H1 (cell line): Measurements from ENCODE around the gene KLF4. TPM values are rescaled to one million over a fixed set of nuclear protein-coding genes. Genes with fewer than 3 reads are reported as not detected.

Source experiments
- CTCF ChIA-PET: fragments of 300-600 bp; sonication (Branson Sonifier 250); formaldehyde crosslinking; loops from one replicate; lab custom pipeline; 2021; ENCODE audit not compliant: partially characterized antibody; lab: Charles Lee
- POLR2A ChIA-PET: fragments of 300-600 bp; sonication (Branson Sonifier 250); formaldehyde crosslinking; loops from one replicate; lab custom pipeline; 2021; ENCODE audit warnings: inconsistent platforms; ENCODE audit not compliant: partially characterized antibody; lab: Charles Lee
- DNase-seq, 2 experiments: peaks; one replicate each; pipeline versions ENCODE4 v3.0.0 to v3.0.0-alpha.2; 2010 to 2022; ENCODE audit warnings: low spot score in 2 of 2, low read depth in 1 of 2, mixed read lengths in 1 of 2
- FAIRE-seq: peaks from 2 replicates; lab custom pipeline; 2011; peaks lifted over from hg19 to GRCh38; lab: Jason Lieb, UNC
- H2AFZ ChIP-seq: 2 replicates; pipeline ENCODE4 v1.8.1; 2012; ENCODE audit warnings: low read length, inconsistent platforms
- H2AK5ac ChIP-seq: 2 replicates; pipeline ENCODE4 v1.6.1; 2013; ENCODE audit warnings: low read depth, low read length
- H2BK120ac ChIP-seq: replicated peaks from 2 replicates; pipeline ENCODE3; 2013; ENCODE audit warnings: low read depth, low read length, inconsistent platforms
- H2BK12ac ChIP-seq: 2 replicates; pipeline ENCODE4 v1.6.1; 2013; ENCODE audit warnings: low read depth, low read length
- H2BK15ac ChIP-seq: 2 replicates; pipeline ENCODE4 v1.6.1; 2013; ENCODE audit warnings: low read length
- H2BK20ac ChIP-seq: 2 replicates; pipeline ENCODE4 v1.6.1; 2013; ENCODE audit warnings: low read length
- H2BK5ac ChIP-seq: 2 replicates; pipeline ENCODE4 v1.6.1; 2013; ENCODE audit warnings: low read depth, low read length
- H3K14ac ChIP-seq: 2 replicates; pipeline ENCODE4 v1.6.1; 2013; ENCODE audit warnings: inconsistent platforms; ENCODE audit not compliant: insufficient read length
- H3K18ac ChIP-seq: 2 replicates; pipeline ENCODE4 v1.6.1; 2013; ENCODE audit warnings: low read length; ENCODE audit errors: extremely low read depth
- H3K23ac ChIP-seq: 2 replicates; pipeline ENCODE4 v1.6.1; 2013; ENCODE audit warnings: inconsistent platforms; ENCODE audit not compliant: insufficient read length
- H3K23me2 ChIP-seq: 2 replicates; pipeline ENCODE4 v1.6.1; 2013; ENCODE audit warnings: low read depth, low read length
- H3K27ac ChIP-seq: 2 replicates; pipeline ENCODE4 v1.6.1; 2011; ENCODE audit warnings: low read depth, low read length, inconsistent platforms
- H3K27me3 ChIP-seq, 4 experiments: replicated peaks in 1 of 4; 1 replicate in 1 of 4; 2 replicates in 3 of 4; pipeline versions ENCODE4 v1.6.1 to v1.8.1; 2011 to 2013; ENCODE audit warnings: low read length in 3 of 4, mild to moderate bottlenecking in 3 of 4, inconsistent platforms in 2 of 4, mixed read lengths in 2 of 4, moderate library complexity in 1 of 4; ENCODE audit not compliant: control insufficient read depth in 3 of 4, insufficient read depth in 3 of 4; ENCODE audit errors: extremely low read depth in 1 of 4
- H3K36me3 ChIP-seq, 4 experiments: 2 replicates each; pipeline versions ENCODE4 v1.6.1 to v1.8.1; 2011 to 2013; ENCODE audit warnings: mild to moderate bottlenecking in 4 of 4, low read length in 3 of 4, moderate library complexity in 2 of 4, control low read depth in 1 of 4, inconsistent platforms in 1 of 4; ENCODE audit not compliant: insufficient read depth in 4 of 4, control insufficient read depth in 2 of 4
- H3K4ac ChIP-seq: replicated peaks from 2 replicates; pipeline ENCODE3; 2013; ENCODE audit warnings: low read length, low read depth, mixed read lengths, inconsistent platforms; ENCODE audit not compliant: insufficient read length
- H3K4me1 ChIP-seq, 4 experiments: replicated peaks in 1 of 4; 1 replicate in 1 of 4; 2 replicates in 3 of 4; pipeline versions ENCODE4 v1.6.1 to v1.8.1; 2011 to 2013; ENCODE audit warnings: low read length in 3 of 4, inconsistent platforms in 2 of 4, mixed read lengths in 1 of 4; ENCODE audit not compliant: insufficient read depth in 4 of 4, control insufficient read depth in 3 of 4
- H3K4me2 ChIP-seq, 2 experiments: 2 replicates each; pipeline versions ENCODE4 v1.6.1 to v1.8.1; 2011 to 2013; ENCODE audit warnings: low read depth in 2 of 2, low read length in 2 of 2, control low read depth in 1 of 2, inconsistent platforms in 1 of 2, mild to moderate bottlenecking in 1 of 2; ENCODE audit not compliant: insufficient read depth in 1 of 2
- H3K4me3 ChIP-seq, 4 experiments: fragments of 200-600, 300-600 bp in 1 of 4; sonication (generic), shearing (Covaris generic), sonication (Bioruptor Twin) in 1 of 4; 2 replicates each; pipeline versions ENCODE4 v1.5.1 to v1.8.1; 2011 to 2016; ENCODE audit warnings: low read length in 4 of 4, low read depth in 3 of 4, control low read depth in 2 of 4, inconsistent platforms in 2 of 4, mild to moderate bottlenecking in 2 of 4, mixed read lengths in 1 of 4, moderate library complexity in 1 of 4; ENCODE audit not compliant: insufficient read depth in 2 of 4; ENCODE audit errors: extremely low read depth in 1 of 4
- H3K56ac ChIP-seq: replicated peaks from 2 replicates; pipeline ENCODE3; 2013; ENCODE audit warnings: low read depth, mild to moderate bottlenecking, mixed read lengths, low read length, inconsistent platforms; ENCODE audit not compliant: insufficient read length
- H3K79me1 ChIP-seq: 2 replicates; pipeline ENCODE4 v1.6.1; 2013; ENCODE audit warnings: low read depth, low read length, control low read depth
- H3K79me2 ChIP-seq, 2 experiments: 2 replicates each; pipeline versions ENCODE4 v1.6.1 to v1.8.1; 2012 to 2013; ENCODE audit warnings: low read length in 2 of 2, mild to moderate bottlenecking in 2 of 2, inconsistent platforms in 1 of 2; ENCODE audit not compliant: insufficient read depth in 2 of 2, control insufficient read depth in 1 of 2
- H3K9ac ChIP-seq, 4 experiments: replicated peaks in 1 of 4; 1 replicate in 1 of 4; 2 replicates in 3 of 4; pipeline versions ENCODE4 v1.6.1 to v1.8.1; 2011 to 2013; ENCODE audit warnings: low read depth in 3 of 4, low read length in 3 of 4, control low read depth in 2 of 4, mild to moderate bottlenecking in 2 of 4, moderate library complexity in 2 of 4, inconsistent platforms in 1 of 4; ENCODE audit errors: extremely low read depth in 1 of 4
- H3K9me3 ChIP-seq, 2 experiments: 2 replicates each; pipeline versions ENCODE4 v1.6.1 to v1.8.1; 2012 to 2013; ENCODE audit warnings: mild to moderate bottlenecking in 2 of 2, moderate library complexity in 2 of 2, control low read depth in 1 of 2, inconsistent platforms in 1 of 2, low read depth in 1 of 2, low read length in 1 of 2, mixed read lengths in 1 of 2; ENCODE audit not compliant: insufficient read depth in 2 of 2
- H4K20me1 ChIP-seq, 2 experiments: replicated peaks in 1 of 2; 2 replicates each; pipeline versions ENCODE3 to v1.8.1; 2011 to 2013; ENCODE audit warnings: inconsistent platforms in 2 of 2, low read length in 2 of 2, mild to moderate bottlenecking in 1 of 2; ENCODE audit not compliant: insufficient read depth in 2 of 2, control insufficient read depth in 1 of 2
- H4K5ac ChIP-seq: 2 replicates; pipeline ENCODE4 v1.6.1; 2013; ENCODE audit warnings: low read length, low read depth, mixed read lengths, inconsistent platforms; ENCODE audit not compliant: insufficient read length
- H4K8ac ChIP-seq: 2 replicates; pipeline ENCODE4 v1.8.0; 2013; ENCODE audit warnings: mild to moderate bottlenecking, moderate library complexity, low read length, inconsistent platforms; ENCODE audit not compliant: insufficient read depth; ENCODE audit errors: extremely low read depth
- H4K91ac ChIP-seq: replicated peaks from 2 replicates; pipeline ENCODE3; 2013; ENCODE audit warnings: low read length, mixed read lengths, inconsistent platforms; ENCODE audit not compliant: insufficient read length
- WGBS, 2 experiments: shearing (Covaris generic) in 1 of 2; methylation state at CpG; one replicate each; pipeline versions ENCODE4 v1.1.6 to v1.1.7; 2013 to 2015; ENCODE audit warnings: low lambda C conversion rate in 2 of 2, mixed read lengths in 2 of 2, inconsistent platforms in 1 of 2, low coverage in 1 of 2, missing lambda C conversion rate in 1 of 2; ENCODE audit not compliant: insufficient replicate concordance in 2 of 2, insufficient coverage in 1 of 2, insufficient read length in 1 of 2; ENCODE audit errors: extremely low coverage in 1 of 2, missing lambda C conversion rate in 1 of 2; 5-methylcytosine and 5-hydroxymethylcytosine counted together
- polyA plus RNA-seq, 7 experiments: library from polyadenylated mRNA; depleted of rRNA in 3 of 7; stranded (reverse) in 5 of 7; unstranded in 2 of 7; fragments of >200 nt in 5 of 7; fragments of 200-250 nt in 2 of 7; gene quantifications; 1 replicate in 5 of 7; 2 replicates in 1 of 7; 4 replicates in 1 of 7; pipeline versions ENCODE4 v1.2.1 to v1.2.3, GENCODE V29; 2011 to 2013; ENCODE audit warnings: missing spikeins in 2 of 7, mixed read lengths in 2 of 7
- total RNA-seq: library from RNA; stranded (reverse); fragmentation: NEBNext Ultra II Directional; extraction: Animal tissue kit (Norgen Biotek cat#: 25700); gene quantifications from 2 replicates; pipeline ENCODE4 v1.2.1, GENCODE V29; 2021

Gene KLF4
- total and polyA plus RNA-seq, 2 of the 8 experiments (the other 6 are each of a cell fraction or from before 2014, with no cell fraction given), result 0.77 to 2.8 TPM

- Histone ChIP-seq H3K14ac (no peak overlapping the region), H4K8ac (no peak overlapping the region), H3K4me3 (no peak overlapping the region), H2BK15ac (no peak overlapping the region), H2AK5ac (no peak overlapping the region), H3K4ac (no peak overlapping the region), H2BK5ac (no peak overlapping the region), H4K91ac (no peak overlapping the region), H3K23me2 (no peaks in the 10 kb centered on the region), H3K79me2 (no peaks in the 10 kb centered on the region), H3K27me3 (no peaks in the 10 kb centered on the region), H3K36me3 (no peaks in the 10 kb centered on the region), H2BK12ac (no peak overlapping the region), H2BK120ac (no peak overlapping the region), H3K27ac (no peak overlapping the region), H4K5ac (peak overlapping the region; percentile 28), H3K18ac (no peak overlapping the region; the same call in 1 of the 2 replicates), H2BK20ac (no peak overlapping the region), H3K79me1 (no peaks in the 10 kb centered on the region), H3K23ac (no peak overlapping the region), H3K9me3 (no peaks in the 10 kb centered on the region), H3K4me1 (peaks cover 0 to 4% (median 2%) of the 10 kb centered on the region in 4 experiments; a peak in 1 of 7 replicates), H4K20me1 (no peaks in the 10 kb centered on the region), H2AFZ (no peak overlapping the region), H3K56ac (no peak overlapping the region), H3K9ac (no peak overlapping the region), H3K4me2 (0 out of 4 replicates have a peak overlapping the region, but pooled peaks of 1 of the 2 experiments have one; percentile 4)
- FAIRE-seq (no peak), DNase-seq (no peak)
- CTCF ChIA-PET, result interaction anchor here (1.1 to 3.5 kb wide), 3 partner anchors 15 to 66 kb away, joined by 3 to 17 read pairs (median 6); no protein-coding TSS in a partner anchor
- 55% methylated on average over 9 of the region's 9 CpGs; no CpG with 5 or more reads in 1 of the 2 experiments for WGBS, 2 experiments
- POLR2A ChIA-PET, result no interaction called here
These were observed 16.8 kb downstream of the KLF4 start for GRCh38 chr9:107472581-107473340.
